Osteoblast (primary cell): ENCODE measurements around the gene RARA. TPM values are rescaled to one million over a fixed set of nuclear protein-coding genes. Genes with fewer than 3 reads are reported as not detected.
A peak's percentile ranks its signal among the peaks of the same experiment; 100 is the strongest.

Experiments used
- DNase-seq: peaks from one replicate; pipeline ENCODE4 v3.0.0; 2011; ENCODE audit warnings: low spot score, mixed read lengths; ENCODE audit not compliant: insufficient read length; ENCODE audit errors: missing footprints
- H2AFZ ChIP-seq: 2 replicates; pipeline ENCODE4 v1.6.0; 2011; ENCODE audit warnings: mild to moderate bottlenecking, low read length
- H3K27ac ChIP-seq: 2 replicates; pipeline ENCODE4 v1.5.1; 2011; ENCODE audit warnings: mild to moderate bottlenecking, low read depth, low read length, moderate library complexity
- H3K27me3 ChIP-seq: 2 replicates; pipeline ENCODE4 v1.6.0; 2012; ENCODE audit warnings: mild to moderate bottlenecking, control low read depth, inconsistent platforms, low read length, moderate library complexity; ENCODE audit not compliant: insufficient read depth
- H3K36me3 ChIP-seq: 2 replicates; pipeline ENCODE4 v1.5.1; 2011; ENCODE audit warnings: mild to moderate bottlenecking, low read length, control low read depth, moderate library complexity; ENCODE audit not compliant: insufficient read depth
- H3K4me1 ChIP-seq: 2 replicates; pipeline ENCODE4 v1.5.1; 2011; ENCODE audit warnings: mild to moderate bottlenecking, low read length, control low read depth, moderate library complexity; ENCODE audit not compliant: insufficient read depth
- H3K4me2 ChIP-seq: 2 replicates; pipeline ENCODE4 v1.6.0; 2011; ENCODE audit warnings: mild to moderate bottlenecking, low read length; ENCODE audit not compliant: insufficient read depth
- H3K4me3 ChIP-seq: fragments of 200-600 bp; sonication (generic); 3 replicates; pipeline ENCODE4 v1.5.1; 2012; ENCODE audit warnings: mild to moderate bottlenecking, low read length, inconsistent platforms; ENCODE audit not compliant: insufficient read depth
- H3K79me2 ChIP-seq: 2 replicates; pipeline ENCODE4 v1.6.0; 2012; ENCODE audit warnings: mild to moderate bottlenecking, low read length, control low read depth, inconsistent platforms; ENCODE audit not compliant: insufficient read depth
- H3K9me3 ChIP-seq: 2 replicates; pipeline ENCODE4 v1.5.1; 2011; ENCODE audit warnings: low read depth, low read length, control low read depth
- H4K20me1 ChIP-seq: 2 replicates; pipeline ENCODE4 v1.6.0; 2012; ENCODE audit warnings: mild to moderate bottlenecking, low read length, control low read depth; ENCODE audit not compliant: insufficient read depth
- CTCF ChIP-seq: IDR thresholded peaks from 2 replicates; pipeline ENCODE4 v1.5.1; 2011; ENCODE audit warnings: mild to moderate bottlenecking, low read depth, low read length, moderate library complexity; ENCODE audit errors: extremely low read depth
- total RNA-seq: library from RNA; depleted of rRNA; stranded (reverse); fragments of >200 nt; gene quantifications from 2 replicates; pipeline ENCODE4 v1.2.3, GENCODE V29; 2012

Gene RARA
- 31.1 and 32.4 TPM in 2 replicates for total RNA-seq

- Histone ChIP-seq H3K27ac (no peak within 1 kb of the TSS), H3K79me2 (no peaks in the 10 kb centered on the region), H3K4me1 (peaks cover 71% of the 10 kb centered on the region), H3K4me2 (peak within 1 kb of the TSS; percentile 54), H4K20me1 (no peaks in the 10 kb centered on the region), H3K4me3 (peak within 1 kb of the TSS; percentile 42), H3K36me3 (no peaks in the 10 kb centered on the region), H3K9me3 (no peaks in the 10 kb centered on the region), H2AFZ (no peak within 1 kb of the TSS), H3K27me3 (no peaks in the 10 kb centered on the region)
- peak; percentile 42 for DNase-seq
- TF ChIP-seq CTCF, result no peak
These were observed at the start of gene RARA for GRCh38 chr17:40309031-40309948. Gene RARA (plus strand): TSS chr17:40309180. CDS start chr17:40331219, 22,039 bp downstream.

GRCh38 chr17:40259505-40259904 lies 49.5 kb upstream of the RARA start:
- peaks cover 40% of the 10 kb centered on the region for H3K36me3 ChIP-seq
- H3K4me2 ChIP-seq, result no peak overlapping the region
- H3K27me3 ChIP-seq, result no peaks in the 10 kb centered on the region
- no peak for TF ChIP-seq CTCF
- no peaks in the 10 kb centered on the region for H3K9me3 ChIP-seq
- H3K4me3 ChIP-seq, result no peak overlapping the region
- peaks cover 16% of the 10 kb centered on the region for H4K20me1 ChIP-seq
- no peak overlapping the region for H3K27ac ChIP-seq
- no peaks in the 10 kb centered on the region for H3K4me1 ChIP-seq
- DNase-seq, result no peak
- H2AFZ ChIP-seq, result no peak overlapping the region
- H3K79me2 ChIP-seq, result peaks cover 46% of the 10 kb centered on the region

GRCh38 chr17:40260528-40260927 lies 48.5 kb upstream of the RARA start:
- no peak for DNase-seq
- Histone ChIP-seq H3K27me3 (no peaks in the 10 kb centered on the region), H3K36me3 (peaks cover 49% of the 10 kb centered on the region), H3K4me1 (no peaks in the 10 kb centered on the region), H4K20me1 (peaks cover 13% of the 10 kb centered on the region), H2AFZ (no peak overlapping the region), H3K4me3 (no peak overlapping the region), H3K9me3 (no peaks in the 10 kb centered on the region), H3K4me2 (no peak overlapping the region), H3K27ac (no peak overlapping the region), H3K79me2 (peaks cover 43% of the 10 kb centered on the region)
- TF ChIP-seq CTCF, result no peak

GRCh38 chr17:40264458-40265185 lies 44.4 kb upstream of the RARA start:
- no peaks in the 10 kb centered on the region for H3K9me3 ChIP-seq
- no peak for TF ChIP-seq CTCF
- H3K27ac ChIP-seq, result no peak overlapping the region
- no peak for DNase-seq
- no peak overlapping the region for H3K4me2 ChIP-seq
- no peak overlapping the region for H3K4me3 ChIP-seq
- no peaks in the 10 kb centered on the region for H3K4me1 ChIP-seq
- H3K36me3 ChIP-seq, result peaks cover 46% of the 10 kb centered on the region
- H4K20me1 ChIP-seq, result peaks cover 9% of the 10 kb centered on the region
- no peaks in the 10 kb centered on the region for H3K27me3 ChIP-seq
- H2AFZ ChIP-seq, result no peak overlapping the region
- peaks cover 22% of the 10 kb centered on the region for H3K79me2 ChIP-seq
